ACC112 (cell line): Measurements from ENCODE around the gene TFIP11.
A peak's percentile ranks its signal among the peaks of the same experiment; 100 is the strongest.

Experiments
- H2AFZ ChIP-seq: fragments of 200-600 bp; sonication (generic); one replicate; pipeline ENCODE4 v1.6.0; 2017; ENCODE audit warnings: antibody characterized with exemption, low read length; ENCODE audit not compliant: unreplicated experiment
- H3K27ac ChIP-seq: fragments of 200-600 bp; sonication (generic); 2 replicates; pipeline ENCODE4 v1.5.1; 2014; ENCODE audit warnings: low read depth, mild to moderate bottlenecking, antibody characterized with exemption, low read length, moderate library complexity
- H3K27me3 ChIP-seq: fragments of 200-600 bp; sonication (generic); 2 replicates; pipeline ENCODE4 v1.6.1; 2014; ENCODE audit warnings: mild to moderate bottlenecking, antibody characterized with exemption, low read length, moderate library complexity, mixed read lengths; ENCODE audit not compliant: insufficient read depth
- H3K36me3 ChIP-seq: fragments of 200-600 bp; sonication (generic); 2 replicates; pipeline ENCODE4 v1.6.1; 2016; ENCODE audit warnings: mild to moderate bottlenecking, antibody characterized with exemption, low read length, moderate library complexity, mixed read lengths; ENCODE audit not compliant: insufficient read depth
- H3K4me1 ChIP-seq: fragments of 200-600 bp; sonication (generic); one replicate; pipeline ENCODE4 v1.6.1; 2016; ENCODE audit warnings: low read length, mixed read lengths; ENCODE audit not compliant: insufficient read depth, unreplicated experiment, control insufficient read depth
- H3K4me3 ChIP-seq: fragments of 200-600 bp; sonication (generic); 2 replicates; pipeline ENCODE4 v1.5.1; 2014; ENCODE audit warnings: mild to moderate bottlenecking, low read depth, low read length
- H3K79me2 ChIP-seq: fragments of 200-600 bp; sonication (generic); one replicate; pipeline ENCODE4 v1.6.0; 2016; ENCODE audit warnings: low read length; ENCODE audit not compliant: control insufficient read depth, unreplicated experiment, insufficient read depth

Gene TFIP11

GRCh38 chr22:26527167-26527566 lies 14.9 kb upstream of the TFIP11 start:
- Histone ChIP-seq H3K27ac (no peak overlapping the region), H3K27me3 (no peaks in the 10 kb centered on the region), H3K79me2 (no peaks in the 10 kb centered on the region), H3K4me3 (no peak overlapping the region), H2AFZ (no peak overlapping the region), H3K4me1 (peaks cover 7% of the 10 kb centered on the region), H3K36me3 (no peaks in the 10 kb centered on the region)

DNA sequence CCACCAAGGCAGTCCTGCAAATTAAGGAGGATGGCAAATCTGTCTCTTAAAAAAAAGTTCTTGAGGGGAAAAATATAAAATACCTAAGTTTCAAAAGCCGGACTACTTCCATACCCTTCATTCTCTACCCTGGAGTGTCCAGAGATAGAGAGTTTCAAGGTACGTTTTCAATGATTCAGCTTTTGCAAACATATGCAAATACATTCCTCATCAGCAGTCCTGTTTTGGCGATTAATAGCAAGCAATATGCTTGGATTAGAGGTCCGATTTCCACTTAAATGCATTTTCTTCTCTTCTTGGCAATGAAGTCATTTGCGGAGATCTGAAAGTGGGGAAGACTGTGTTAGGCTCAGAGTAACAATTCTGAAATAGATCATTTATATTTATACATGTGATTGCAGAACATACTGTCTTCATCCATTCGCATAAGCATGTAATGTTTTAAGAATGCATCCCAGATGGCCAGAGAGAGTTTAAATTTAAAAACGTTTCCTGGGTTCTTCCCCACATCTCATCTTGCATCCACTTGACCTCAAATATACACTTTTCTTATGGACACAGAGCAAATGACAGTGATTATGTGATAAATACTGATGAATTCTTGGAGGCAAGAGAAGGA lies 13.8 kb upstream of the TFIP11 start:
- H3K4me1 ChIP-seq: peaks cover 7% of the 10 kb centered on the region
- H3K79me2 ChIP-seq: no peaks in the 10 kb centered on the region
- no peaks in the 10 kb centered on the region for H3K36me3 ChIP-seq
- H3K27me3 ChIP-seq: no peaks in the 10 kb centered on the region
- H3K27ac ChIP-seq: no peak overlapping the region
- H3K4me3 ChIP-seq: no peak overlapping the region
- no peak overlapping the region for H2AFZ ChIP-seq

DNA sequence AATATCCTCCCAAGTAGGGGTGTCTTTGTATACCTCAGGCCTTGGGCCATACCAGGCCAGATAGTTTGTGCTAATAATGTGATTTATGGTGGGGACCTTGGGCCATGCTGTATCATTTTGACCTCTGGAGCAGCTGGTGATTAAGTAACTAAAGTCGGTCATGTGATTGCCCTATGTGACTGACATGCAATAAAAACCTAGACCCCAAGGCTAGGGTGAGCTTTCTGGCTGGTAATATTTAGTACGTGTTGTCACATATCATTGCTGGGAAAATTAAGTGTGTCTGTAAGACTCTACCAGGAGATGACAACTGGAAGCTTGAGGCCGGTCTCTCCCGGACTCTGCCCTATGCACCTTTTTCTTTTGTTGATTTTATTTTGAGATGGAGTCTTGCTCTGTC lies 12.6 kb upstream of the TFIP11 start:
- no peak overlapping the region for H3K27ac ChIP-seq
- H3K4me1 ChIP-seq: peaks cover 7% of the 10 kb centered on the region
- no peak overlapping the region for H3K4me3 ChIP-seq
- H2AFZ ChIP-seq: no peak overlapping the region
- H3K36me3 ChIP-seq: no peaks in the 10 kb centered on the region
- no peaks in the 10 kb centered on the region for H3K79me2 ChIP-seq
- no peaks in the 10 kb centered on the region for H3K27me3 ChIP-seq

GRCh38 chr22:26522592-26522991 lies 10.3 kb upstream of the TFIP11 start:
- Histone ChIP-seq H3K79me2 (no peaks in the 10 kb centered on the region), H3K36me3 (no peaks in the 10 kb centered on the region), H3K4me1 (no peaks in the 10 kb centered on the region), H3K27ac (no peak overlapping the region), H3K4me3 (no peak overlapping the region), H3K27me3 (no peaks in the 10 kb centered on the region), H2AFZ (no peak overlapping the region)

GRCh38 chr22:26522012-26522411 lies 9.7 kb upstream of the TFIP11 start:
- Histone ChIP-seq H3K27me3 (no peaks in the 10 kb centered on the region), H3K4me3 (no peak overlapping the region), H3K27ac (no peak overlapping the region), H2AFZ (no peak overlapping the region), H3K4me1 (no peaks in the 10 kb centered on the region), H3K36me3 (no peaks in the 10 kb centered on the region), H3K79me2 (no peaks in the 10 kb centered on the region)

GRCh38 chr22:26517429-26517828 lies 5.2 kb upstream of the TFIP11 start:
- Histone ChIP-seq H3K4me3 (no peak overlapping the region), H3K4me1 (peaks cover 13% of the 10 kb centered on the region), H2AFZ (no peak overlapping the region), H3K27me3 (no peaks in the 10 kb centered on the region), H3K27ac (no peak overlapping the region), H3K36me3 (no peaks in the 10 kb centered on the region), H3K79me2 (peaks cover 8% of the 10 kb centered on the region)

- Histone ChIP-seq H3K4me1 (peaks cover 13% of the 10 kb centered on the region), H3K36me3 (no peaks in the 10 kb centered on the region), H2AFZ (no peak overlapping the region), H3K27ac (no peak overlapping the region), H3K79me2 (peaks cover 16% of the 10 kb centered on the region), H3K4me3 (no peak overlapping the region), H3K27me3 (no peaks in the 10 kb centered on the region)
These were observed 4.2 kb upstream of the TFIP11 start for GRCh38 chr22:26516503-26516902.

GRCh38 chr22:26515931-26516330 lies 3.7 kb upstream of the TFIP11 start:
- H3K79me2 ChIP-seq: peaks cover 21% of the 10 kb centered on the region
- H3K36me3 ChIP-seq: no peaks in the 10 kb centered on the region
- no peak overlapping the region for H2AFZ ChIP-seq
- no peaks in the 10 kb centered on the region for H3K27me3 ChIP-seq
- no peak overlapping the region for H3K4me3 ChIP-seq
- peaks cover 16% of the 10 kb centered on the region for H3K4me1 ChIP-seq
- no peak overlapping the region for H3K27ac ChIP-seq

GRCh38 chr22:26514419-26515161 lies 2.3 kb upstream of the TFIP11 start:
- Histone ChIP-seq H3K79me2 (peaks cover 28% of the 10 kb centered on the region), H3K4me3 (no peak overlapping the region), H2AFZ (no peak overlapping the region), H3K27ac (no peak overlapping the region), H3K27me3 (no peaks in the 10 kb centered on the region), H3K4me1 (peaks cover 18% of the 10 kb centered on the region), H3K36me3 (no peaks in the 10 kb centered on the region)

DNA sequence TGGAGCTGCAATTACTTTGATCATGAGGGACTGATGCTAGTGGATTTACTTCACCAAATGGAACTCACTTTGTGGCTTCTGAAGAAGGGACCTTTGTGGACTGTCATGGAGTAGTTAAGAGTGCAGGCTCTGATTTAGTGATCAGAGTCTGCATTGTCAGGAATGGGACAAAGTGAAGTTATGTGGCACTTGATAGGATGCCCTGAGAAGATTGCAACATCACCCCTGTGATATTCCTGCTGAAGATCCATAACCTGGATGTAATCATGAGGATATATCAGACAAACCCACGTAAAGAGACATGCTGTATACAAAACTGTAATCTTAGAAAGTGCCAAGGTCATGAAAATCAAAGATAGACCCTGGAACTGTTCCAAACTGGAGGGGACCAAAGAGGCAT lies 1.6 kb upstream of the TFIP11 start:
- Histone ChIP-seq H3K27me3 (no peaks in the 10 kb centered on the region), H3K4me1 (peaks cover 18% of the 10 kb centered on the region), H3K79me2 (peaks cover 28% of the 10 kb centered on the region), H3K4me3 (peak overlapping the region; percentile 98), H3K27ac (no peak overlapping the region), H2AFZ (no peak overlapping the region), H3K36me3 (no peaks in the 10 kb centered on the region)

- Histone ChIP-seq H3K4me1 (peaks cover 10% of the 10 kb centered on the region), H3K79me2 (peaks cover 23% of the 10 kb centered on the region), H3K36me3 (no peaks in the 10 kb centered on the region), H3K27ac (no peak overlapping the region), H2AFZ (no peak overlapping the region), H3K27me3 (no peaks in the 10 kb centered on the region), H3K4me3 (no peak overlapping the region)
These were observed 4.1 kb downstream of the TFIP11 start for GRCh38 chr22:26508148-26508547.
